H1 (cell line): Measurements from ENCODE around the gene ME1.
"Not testable (repeated sequence)": the region's sequence is repeated elsewhere in the genome, so short reads cannot be mapped to it uniquely, and the experiment has no call there.

ENCODE experiments used
- CBX5 ChIP-seq: fragments of 300-800, 300-1000 bp; sonication (generic); IDR thresholded peaks from 2 replicates; pipeline ENCODE4 v1.7.1; 2016; ENCODE audit warnings: antibody characterized with exemption, low read length, low read depth
- CBX8 ChIP-seq: fragments of 300-800, 300-1000 bp; sonication (generic); IDR thresholded peaks from 2 replicates; pipeline ENCODE4 v1.7.1; 2016; ENCODE audit warnings: low read depth, low read length, borderline replicate concordance
- CHD7 ChIP-seq: fragments of 300-600 bp; sonication (generic); IDR thresholded peaks from 2 replicates; pipeline ENCODE4 v1.7.1; 2012; ENCODE audit warnings: low read length, moderate library complexity, mild to moderate bottlenecking, inconsistent platforms; ENCODE audit not compliant: insufficient replicate concordance
- CTCF ChIP-seq, 3 experiments: IDR thresholded peaks; 1 replicate in 2 of 3; 2 replicates in 1 of 3; pipeline versions ENCODE4 v1.5.1 to v1.6.1; 2011; ENCODE audit warnings: low read length in 3 of 3, mild to moderate bottlenecking in 3 of 3, inconsistent platforms in 2 of 3, low read depth in 1 of 3, moderate library complexity in 1 of 3; ENCODE audit not compliant: insufficient read depth in 1 of 3; ENCODE audit errors: control extremely low read depth in 1 of 3
- EZH2 ChIP-seq: fragments of 200-600 bp; sonication (generic); IDR thresholded peaks from 2 replicates; pipeline ENCODE4 v1.7.1; 2012; ENCODE audit warnings: low read depth, mild to moderate bottlenecking, moderate library complexity, low read length, inconsistent platforms; ENCODE audit not compliant: severe bottlenecking
- GABPA ChIP-seq: IDR thresholded peaks from 2 replicates; pipeline ENCODE4 v1.6.1; 2011; ENCODE audit warnings: mild to moderate bottlenecking, low read length, moderate library complexity, borderline replicate concordance; ENCODE audit not compliant: insufficient read depth
- JUN ChIP-seq: IDR thresholded peaks from 2 replicates; pipeline ENCODE4 v1.6.1; 2011; ENCODE audit warnings: low read depth, mild to moderate bottlenecking, improper control_type of control experiment, low read length
- PHF8 ChIP-seq: fragments of 200-600 bp; sonication (generic); conservative IDR thresholded peaks from 2 replicates; pipeline ENCODE4 v1.7.1; 2012; ENCODE audit warnings: low read depth, mild to moderate bottlenecking, inconsistent platforms, low read length, moderate library complexity
- POLR2AphosphoS5 ChIP-seq: IDR thresholded peaks from 2 replicates; pipeline ENCODE4 v1.6.1; 2011; ENCODE audit warnings: low read depth, low read length
- TAF1 ChIP-seq: IDR thresholded peaks from 2 replicates; pipeline ENCODE4 v1.6.1; 2011; ENCODE audit warnings: mild to moderate bottlenecking, low read depth, low read length
- TAF7 ChIP-seq: optimal IDR thresholded peaks from 2 replicates; pipeline ENCODE3; 2011; ENCODE audit warnings: low read depth, mild to moderate bottlenecking, inconsistent platforms, low read length, moderate library complexity, borderline replicate concordance
- TF ChIP-seq, protein P1 (sequence below): IDR thresholded peaks from 2 replicates; pipeline ENCODE4 v1.6.1; 2011; ENCODE audit warnings: low read depth, mild to moderate bottlenecking, low read length; ENCODE audit not compliant: insufficient read depth

DNA sequence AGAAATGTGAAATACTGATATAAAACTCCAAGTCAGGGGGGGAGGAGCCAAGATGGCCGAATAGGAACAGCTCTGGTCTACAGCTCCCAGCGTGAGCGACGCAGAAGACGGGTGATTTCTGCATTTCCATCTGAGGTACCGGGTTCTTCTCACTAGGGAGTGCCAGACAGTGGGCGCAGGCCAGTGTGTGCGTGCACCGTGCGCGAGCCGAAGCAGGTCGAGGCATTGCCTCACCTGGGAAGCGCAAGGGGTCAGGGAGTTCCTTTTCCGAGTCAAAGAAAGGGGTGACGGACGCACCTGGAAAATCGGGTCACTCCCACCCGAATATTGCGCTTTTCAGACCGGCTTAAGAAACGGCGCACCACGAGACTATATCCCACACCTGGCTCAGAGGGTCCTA lies 96.9 kb downstream of the ME1 start:
- not testable (repeated sequence) for TF ChIP-seq JUN; POLR2AphosphoS5; CTCF (IDR thresholded peaks at IDR 0.05; ENCODE audit: control extremely low read depth in 1 of 3, insufficient read depth in 1 of 3, low read depth in 1 of 3, low read length in 3 of 3); PHF8; CBX5; TAF7; EZH2; GABPA; TAF1; CBX8; CHD7
- TF ChIP-seq, protein P1, sequence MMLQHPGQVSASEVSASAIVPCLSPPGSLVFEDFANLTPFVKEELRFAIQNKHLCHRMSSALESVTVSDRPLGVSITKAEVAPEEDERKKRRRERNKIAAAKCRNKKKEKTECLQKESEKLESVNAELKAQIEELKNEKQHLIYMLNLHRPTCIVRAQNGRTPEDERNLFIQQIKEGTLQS: not testable (repeated sequence)
